Fibroblast of lung (primary cell): ENCODE results near the gene UCP3.

ENCODE experiments used
- CTCF ChIP-seq, 2 donors: IDR thresholded peaks in 1 of 2; conservative IDR thresholded peaks in 1 of 2; 1 replicate in 1 of 2; 2 replicates in 1 of 2; pipeline ENCODE4 v1.5.1; 2011 to 2012; ENCODE audit warnings: low read length in 2 of 2, control low read depth in 1 of 2, inconsistent platforms in 1 of 2, low read depth in 1 of 2, mild to moderate bottlenecking in 1 of 2
- EZH2 ChIP-seq: IDR thresholded peaks from 2 replicates; pipeline ENCODE4 v1.5.1; 2012; ENCODE audit warnings: low read length, control low read depth, mild to moderate bottlenecking; ENCODE audit errors: missing control alignments

- TF ChIP-seq CTCF (conservative IDR thresholded peaks at IDR 0.05 in 1 of 2, IDR thresholded peaks at IDR 0.05 in 1 of 2; ENCODE audit: low read depth in 1 of 2, low read length in 2 of 2) (no peak), EZH2 (peak; percentile 25)
These were observed 43.7 kb downstream of the UCP3 start for GRCh38 chr11:73965076-73965763.
